H1 (cell line): ENCODE measurements around the gene TCERG1L. TPM values are rescaled to one million over a fixed set of nuclear protein-coding genes. Genes with fewer than 3 reads are reported as not detected.

Source experiments
- CTCF ChIA-PET: fragments of 300-600 bp; sonication (Branson Sonifier 250); formaldehyde crosslinking; loops from one replicate; lab custom pipeline; 2021; ENCODE audit not compliant: partially characterized antibody; lab: Charles Lee
- POLR2A ChIA-PET: fragments of 300-600 bp; sonication (Branson Sonifier 250); formaldehyde crosslinking; loops from one replicate; lab custom pipeline; 2021; ENCODE audit warnings: inconsistent platforms; ENCODE audit not compliant: partially characterized antibody; lab: Charles Lee
- DNase-seq, 2 experiments: peaks; one replicate each; pipeline versions ENCODE4 v3.0.0 to v3.0.0-alpha.2; 2010 to 2022; ENCODE audit warnings: low spot score in 2 of 2, low read depth in 1 of 2, mixed read lengths in 1 of 2
- FAIRE-seq: peaks from 2 replicates; lab custom pipeline; 2011; peaks lifted over from hg19 to GRCh38; lab: Jason Lieb, UNC
- H2AFZ ChIP-seq: 2 replicates; pipeline ENCODE4 v1.8.1; 2012; ENCODE audit warnings: low read length, inconsistent platforms
- H2AK5ac ChIP-seq: 2 replicates; pipeline ENCODE4 v1.6.1; 2013; ENCODE audit warnings: low read depth, low read length
- H2BK120ac ChIP-seq: replicated peaks from 2 replicates; pipeline ENCODE3; 2013; ENCODE audit warnings: low read depth, low read length, inconsistent platforms
- H2BK12ac ChIP-seq: 2 replicates; pipeline ENCODE4 v1.6.1; 2013; ENCODE audit warnings: low read depth, low read length
- H2BK15ac ChIP-seq: 2 replicates; pipeline ENCODE4 v1.6.1; 2013; ENCODE audit warnings: low read length
- H2BK20ac ChIP-seq: 2 replicates; pipeline ENCODE4 v1.6.1; 2013; ENCODE audit warnings: low read length
- H2BK5ac ChIP-seq: 2 replicates; pipeline ENCODE4 v1.6.1; 2013; ENCODE audit warnings: low read depth, low read length
- H3K14ac ChIP-seq: 2 replicates; pipeline ENCODE4 v1.6.1; 2013; ENCODE audit warnings: inconsistent platforms; ENCODE audit not compliant: insufficient read length
- H3K18ac ChIP-seq: 2 replicates; pipeline ENCODE4 v1.6.1; 2013; ENCODE audit warnings: low read length; ENCODE audit errors: extremely low read depth
- H3K23ac ChIP-seq: 2 replicates; pipeline ENCODE4 v1.6.1; 2013; ENCODE audit warnings: inconsistent platforms; ENCODE audit not compliant: insufficient read length
- H3K23me2 ChIP-seq: 2 replicates; pipeline ENCODE4 v1.6.1; 2013; ENCODE audit warnings: low read depth, low read length
- H3K27ac ChIP-seq: 2 replicates; pipeline ENCODE4 v1.6.1; 2011; ENCODE audit warnings: low read depth, low read length, inconsistent platforms
- H3K27me3 ChIP-seq, 4 experiments: replicated peaks in 1 of 4; 1 replicate in 1 of 4; 2 replicates in 3 of 4; pipeline versions ENCODE4 v1.6.1 to v1.8.1; 2011 to 2013; ENCODE audit warnings: low read length in 3 of 4, mild to moderate bottlenecking in 3 of 4, inconsistent platforms in 2 of 4, mixed read lengths in 2 of 4, moderate library complexity in 1 of 4; ENCODE audit not compliant: control insufficient read depth in 3 of 4, insufficient read depth in 3 of 4; ENCODE audit errors: extremely low read depth in 1 of 4
- H3K36me3 ChIP-seq, 4 experiments: 2 replicates each; pipeline versions ENCODE4 v1.6.1 to v1.8.1; 2011 to 2013; ENCODE audit warnings: mild to moderate bottlenecking in 4 of 4, low read length in 3 of 4, moderate library complexity in 2 of 4, control low read depth in 1 of 4, inconsistent platforms in 1 of 4; ENCODE audit not compliant: insufficient read depth in 4 of 4, control insufficient read depth in 2 of 4
- H3K4ac ChIP-seq: replicated peaks from 2 replicates; pipeline ENCODE3; 2013; ENCODE audit warnings: low read length, low read depth, mixed read lengths, inconsistent platforms; ENCODE audit not compliant: insufficient read length
- H3K4me1 ChIP-seq, 4 experiments: replicated peaks in 1 of 4; 1 replicate in 1 of 4; 2 replicates in 3 of 4; pipeline versions ENCODE4 v1.6.1 to v1.8.1; 2011 to 2013; ENCODE audit warnings: low read length in 3 of 4, inconsistent platforms in 2 of 4, mixed read lengths in 1 of 4; ENCODE audit not compliant: insufficient read depth in 4 of 4, control insufficient read depth in 3 of 4
- H3K4me2 ChIP-seq, 2 experiments: 2 replicates each; pipeline versions ENCODE4 v1.6.1 to v1.8.1; 2011 to 2013; ENCODE audit warnings: low read depth in 2 of 2, low read length in 2 of 2, control low read depth in 1 of 2, inconsistent platforms in 1 of 2, mild to moderate bottlenecking in 1 of 2; ENCODE audit not compliant: insufficient read depth in 1 of 2
- H3K4me3 ChIP-seq, 4 experiments: fragments of 200-600, 300-600 bp in 1 of 4; sonication (generic), shearing (Covaris generic), sonication (Bioruptor Twin) in 1 of 4; 2 replicates each; pipeline versions ENCODE4 v1.5.1 to v1.8.1; 2011 to 2016; ENCODE audit warnings: low read length in 4 of 4, low read depth in 3 of 4, control low read depth in 2 of 4, inconsistent platforms in 2 of 4, mild to moderate bottlenecking in 2 of 4, mixed read lengths in 1 of 4, moderate library complexity in 1 of 4; ENCODE audit not compliant: insufficient read depth in 2 of 4; ENCODE audit errors: extremely low read depth in 1 of 4
- H3K56ac ChIP-seq: replicated peaks from 2 replicates; pipeline ENCODE3; 2013; ENCODE audit warnings: low read depth, mild to moderate bottlenecking, mixed read lengths, low read length, inconsistent platforms; ENCODE audit not compliant: insufficient read length
- H3K79me1 ChIP-seq: 2 replicates; pipeline ENCODE4 v1.6.1; 2013; ENCODE audit warnings: low read depth, low read length, control low read depth
- H3K79me2 ChIP-seq, 2 experiments: 2 replicates each; pipeline versions ENCODE4 v1.6.1 to v1.8.1; 2012 to 2013; ENCODE audit warnings: low read length in 2 of 2, mild to moderate bottlenecking in 2 of 2, inconsistent platforms in 1 of 2; ENCODE audit not compliant: insufficient read depth in 2 of 2, control insufficient read depth in 1 of 2
- H3K9ac ChIP-seq, 4 experiments: replicated peaks in 1 of 4; 1 replicate in 1 of 4; 2 replicates in 3 of 4; pipeline versions ENCODE4 v1.6.1 to v1.8.1; 2011 to 2013; ENCODE audit warnings: low read depth in 3 of 4, low read length in 3 of 4, control low read depth in 2 of 4, mild to moderate bottlenecking in 2 of 4, moderate library complexity in 2 of 4, inconsistent platforms in 1 of 4; ENCODE audit errors: extremely low read depth in 1 of 4
- H3K9me3 ChIP-seq, 2 experiments: 2 replicates each; pipeline versions ENCODE4 v1.6.1 to v1.8.1; 2012 to 2013; ENCODE audit warnings: mild to moderate bottlenecking in 2 of 2, moderate library complexity in 2 of 2, control low read depth in 1 of 2, inconsistent platforms in 1 of 2, low read depth in 1 of 2, low read length in 1 of 2, mixed read lengths in 1 of 2; ENCODE audit not compliant: insufficient read depth in 2 of 2
- H4K20me1 ChIP-seq, 2 experiments: replicated peaks in 1 of 2; 2 replicates each; pipeline versions ENCODE3 to v1.8.1; 2011 to 2013; ENCODE audit warnings: inconsistent platforms in 2 of 2, low read length in 2 of 2, mild to moderate bottlenecking in 1 of 2; ENCODE audit not compliant: insufficient read depth in 2 of 2, control insufficient read depth in 1 of 2
- H4K5ac ChIP-seq: 2 replicates; pipeline ENCODE4 v1.6.1; 2013; ENCODE audit warnings: low read length, low read depth, mixed read lengths, inconsistent platforms; ENCODE audit not compliant: insufficient read length
- H4K8ac ChIP-seq: 2 replicates; pipeline ENCODE4 v1.8.0; 2013; ENCODE audit warnings: mild to moderate bottlenecking, moderate library complexity, low read length, inconsistent platforms; ENCODE audit not compliant: insufficient read depth; ENCODE audit errors: extremely low read depth
- H4K91ac ChIP-seq: replicated peaks from 2 replicates; pipeline ENCODE3; 2013; ENCODE audit warnings: low read length, mixed read lengths, inconsistent platforms; ENCODE audit not compliant: insufficient read length
- CBX5 ChIP-seq: fragments of 300-800, 300-1000 bp; sonication (generic); IDR thresholded peaks from 2 replicates; pipeline ENCODE4 v1.7.1; 2016; ENCODE audit warnings: antibody characterized with exemption, low read length, low read depth
- CHD2 ChIP-seq: IDR thresholded peaks from 2 replicates; pipeline ENCODE4 v1.6.1; 2012; ENCODE audit warnings: low read length, improper control_type of control experiment
- E2F6 ChIP-seq: IDR thresholded peaks from 2 replicates; pipeline ENCODE4 v1.6.1; 2012; ENCODE audit warnings: inconsistent platforms
- EP300 ChIP-seq, 2 experiments: IDR thresholded peaks; 1 replicate in 1 of 2; 2 replicates in 1 of 2; pipeline ENCODE4 v1.6.1; 2011 to 2012; ENCODE audit warnings: low read depth in 2 of 2, low read length in 2 of 2, mild to moderate bottlenecking in 2 of 2, borderline replicate concordance in 1 of 2, inconsistent platforms in 1 of 2, moderate library complexity in 1 of 2
- EZH2 ChIP-seq: fragments of 200-600 bp; sonication (generic); IDR thresholded peaks from 2 replicates; pipeline ENCODE4 v1.7.1; 2012; ENCODE audit warnings: low read depth, mild to moderate bottlenecking, moderate library complexity, low read length, inconsistent platforms; ENCODE audit not compliant: severe bottlenecking
- GTF2F1 ChIP-seq: IDR thresholded peaks from 2 replicates; pipeline ENCODE4 v1.6.1; 2012; ENCODE audit warnings: low read depth, low read length, improper control_type of control experiment, borderline replicate concordance
- HDAC2 ChIP-seq, 2 experiments: fragments of 300-600 bp in 1 of 2; sonication (generic) in 1 of 2; IDR thresholded peaks; 2 replicates each; pipeline ENCODE4 v1.6.1; 2011 to 2012; ENCODE audit warnings: low read depth in 2 of 2, low read length in 2 of 2, mild to moderate bottlenecking in 2 of 2, moderate library complexity in 2 of 2, borderline replicate concordance in 1 of 2, inconsistent platforms in 1 of 2
- JUND ChIP-seq: IDR thresholded peaks from 2 replicates; pipeline ENCODE4 v1.6.1; 2011; ENCODE audit warnings: mild to moderate bottlenecking, improper control_type of control experiment, low read length
- KDM5A ChIP-seq: fragments of 200-600 bp; IDR thresholded peaks from 2 replicates; pipeline ENCODE4 v1.7.1; 2012; ENCODE audit warnings: mild to moderate bottlenecking, low read length, inconsistent platforms, mixed read lengths
- NANOG ChIP-seq: IDR thresholded peaks from 2 replicates; pipeline ENCODE4 v1.6.1; 2011; ENCODE audit warnings: low read length, low read depth, mild to moderate bottlenecking, inconsistent platforms; ENCODE audit not compliant: insufficient read depth, poor library complexity, severe bottlenecking
- POU5F1 ChIP-seq: IDR thresholded peaks from 2 replicates; pipeline ENCODE4 v1.6.1; 2011; ENCODE audit warnings: low read depth, mild to moderate bottlenecking, low read length, moderate library complexity
- RNF2 ChIP-seq: fragments of 200-900, 300-1000 bp; sonication (generic); IDR thresholded peaks from 2 replicates; pipeline ENCODE4 v1.7.1; 2016; ENCODE audit warnings: borderline replicate concordance, low read depth, mild to moderate bottlenecking, antibody characterized with exemption, low read length; ENCODE audit not compliant: poor library complexity, severe bottlenecking; ENCODE audit errors: missing control alignments
- TCF12 ChIP-seq: IDR thresholded peaks from 2 replicates; pipeline ENCODE4 v1.6.1; 2011; ENCODE audit warnings: low read depth, mild to moderate bottlenecking, low read length
- WGBS, 2 experiments: shearing (Covaris generic) in 1 of 2; methylation state at CpG; one replicate each; pipeline versions ENCODE4 v1.1.6 to v1.1.7; 2013 to 2015; ENCODE audit warnings: low lambda C conversion rate in 2 of 2, mixed read lengths in 2 of 2, inconsistent platforms in 1 of 2, low coverage in 1 of 2, missing lambda C conversion rate in 1 of 2; ENCODE audit not compliant: insufficient replicate concordance in 2 of 2, insufficient coverage in 1 of 2, insufficient read length in 1 of 2; ENCODE audit errors: extremely low coverage in 1 of 2, missing lambda C conversion rate in 1 of 2; 5-methylcytosine and 5-hydroxymethylcytosine counted together
- polyA plus RNA-seq, 7 experiments: library from polyadenylated mRNA; depleted of rRNA in 3 of 7; stranded (reverse) in 5 of 7; unstranded in 2 of 7; fragments of >200 nt in 5 of 7; fragments of 200-250 nt in 2 of 7; gene quantifications; 1 replicate in 5 of 7; 2 replicates in 1 of 7; 4 replicates in 1 of 7; pipeline versions ENCODE4 v1.2.1 to v1.2.3, GENCODE V29; 2011 to 2013; ENCODE audit warnings: missing spikeins in 2 of 7, mixed read lengths in 2 of 7
- total RNA-seq: library from RNA; stranded (reverse); fragmentation: NEBNext Ultra II Directional; extraction: Animal tissue kit (Norgen Biotek cat#: 25700); gene quantifications from 2 replicates; pipeline ENCODE4 v1.2.1, GENCODE V29; 2021

Gene TCERG1L
- total and polyA plus RNA-seq, 2 of the 8 experiments (the other 6 are each of a cell fraction or from before 2014, with no cell fraction given), result 3.9 to 6.9 TPM

- ChIA-PET POLR2A (no interaction called here), CTCF (interaction anchor here (0.7 to 4.2 kb wide), 13 partner anchors 11 to 669 kb away, joined by 3 to 21 read pairs (median 3); no protein-coding TSS in a partner anchor)
- H2BK12ac ChIP-seq, result no peak overlapping the region
- no peaks in the 10 kb centered on the region for H4K20me1 ChIP-seq
- 82% methylated on average over 4 of the region's 4 CpGs; no CpG with 5 or more reads in 1 of the 2 experiments for WGBS, 2 experiments
- DNase-seq (no peak), FAIRE-seq (no peak)
- no peak overlapping the region for H3K23ac ChIP-seq
- H2BK15ac ChIP-seq, result no peak overlapping the region
- H3K4ac ChIP-seq, result no peak overlapping the region
- no peaks in the 10 kb centered on the region for H3K9me3 ChIP-seq
- H3K4me1 ChIP-seq, result peaks cover 0 to 4% (median under 1%) of the 10 kb centered on the region in 4 experiments; a peak in 4 of 7 replicates
- H3K14ac ChIP-seq, result no peak overlapping the region
- no peak overlapping the region for H4K91ac ChIP-seq
- no peaks in the 10 kb centered on the region for H3K79me1 ChIP-seq
- H3K56ac ChIP-seq, result no peak overlapping the region
- no peak overlapping the region for H2BK120ac ChIP-seq
- no peak overlapping the region for H2AFZ ChIP-seq
- no peaks in the 10 kb centered on the region for H3K23me2 ChIP-seq
- no peak overlapping the region for H2BK20ac ChIP-seq
- no peaks in the 10 kb centered on the region; a peak in 1 of 8 replicates for H3K36me3 ChIP-seq
- no peak overlapping the region for H3K4me3 ChIP-seq
- H4K8ac ChIP-seq, result no peak overlapping the region
- no peak overlapping the region for H4K5ac ChIP-seq
- no peak overlapping the region for H2AK5ac ChIP-seq
- no peak overlapping the region for H3K9ac ChIP-seq
- H3K4me2 ChIP-seq, result no peak overlapping the region
- no peaks in the 10 kb centered on the region for H3K79me2 ChIP-seq
- H3K27ac ChIP-seq, result no peak overlapping the region
- H3K27me3 ChIP-seq, result no peaks in the 10 kb centered on the region
- H3K18ac ChIP-seq, result no peak overlapping the region
- H2BK5ac ChIP-seq, result no peak overlapping the region
- no peak for TF ChIP-seq E2F6
- no peak for TF ChIP-seq JUND
- no peak for TF ChIP-seq EZH2
- TF ChIP-seq HDAC2 (IDR thresholded peaks at IDR 0.05; ENCODE audit: borderline replicate concordance in 1 of 2, low read depth in 2 of 2, low read length in 2 of 2), result no peak
- TF ChIP-seq EP300 (IDR thresholded peaks at IDR 0.05; ENCODE audit: borderline replicate concordance in 1 of 2, low read depth in 2 of 2, low read length in 2 of 2), result no peak
- no peak for TF ChIP-seq RNF2
- TF ChIP-seq NANOG, result no peak
- TF ChIP-seq CHD2, result no peak
- no peak for TF ChIP-seq TCF12
- no peak for TF ChIP-seq POU5F1
- TF ChIP-seq CBX5, result no peak
- TF ChIP-seq KDM5A, result no peak
- TF ChIP-seq GTF2F1, result no peak
Observed at GRCh38 chr10:131355881-131356280, 44.4 kb upstream of the TCERG1L start.
